NCI-H526 treated with DMSO at 0.1 percent for 48 hours (cell line): ENCODE data around the gene HACD2.
"Not testable (repeated sequence)": the region's sequence is repeated elsewhere in the genome, so short reads cannot be mapped to it uniquely, and the experiment has no call there.

Source experiments
- DNase-seq: peaks from one replicate; lab custom pipeline; 2025; lab: John Stamatoyannopoulos, UW

HACD2 gene

GRCh38 chr3:123611082-123611481 is 26.2 kb upstream of the HACD2 start:
- DNase-seq, result no peak

GRCh38 chr3:123610331-123610730 is 25.5 kb upstream of the HACD2 start:
- no peak for DNase-seq

GRCh38 chr3:123609063-123609462 is 24.2 kb upstream of the HACD2 start:
- no peak for DNase-seq

- no peak for DNase-seq
Measured at GRCh38 chr3:123608263-123608937, 23.5 kb upstream of the HACD2 start.

- DNase-seq, result no peak
Measured at GRCh38 chr3:123606527-123606926, 21.7 kb upstream of the HACD2 start.

GRCh38 chr3:123605789-123606234 is 21.0 kb upstream of the HACD2 start:
- no peak for DNase-seq

- not testable (repeated sequence) for DNase-seq
Measured at GRCh38 chr3:123603153-123603552, 18.3 kb upstream of the HACD2 start.

- DNase-seq, result no peak
Measured at GRCh38 chr3:123602325-123602724, 17.5 kb upstream of the HACD2 start.

- DNase-seq, result not testable (repeated sequence)
Measured at GRCh38 chr3:123600863-123601262, 16.0 kb upstream of the HACD2 start.

- no peak for DNase-seq
Measured at GRCh38 chr3:123597561-123597960, 12.7 kb upstream of the HACD2 start.

- no peak for DNase-seq
Measured at GRCh38 chr3:123595396-123596180, 10.7 kb upstream of the HACD2 start.

GRCh38 chr3:123593381-123593780 is 8.5 kb upstream of the HACD2 start:
- no peak for DNase-seq

GRCh38 chr3:123590685-123591450 is 6.0 kb upstream of the HACD2 start:
- no peak for DNase-seq

- DNase-seq, result no peak
Measured at GRCh38 chr3:123587401-123587800, 2.5 kb upstream of the HACD2 start.

- no peak for DNase-seq
Measured at GRCh38 chr3:123586968-123587367, 2.1 kb upstream of the HACD2 start.

GRCh38 chr3:123586131-123586530 is 1.3 kb upstream of the HACD2 start:
- peak; percentile 56 for DNase-seq

GRCh38 chr3:123584284-123584987 is 417 bp downstream of the HACD2 start:
- DNase-seq, result no peak

- DNase-seq, result no peak
Measured at GRCh38 chr3:123583561-123583960, 1.3 kb downstream of the HACD2 start.

- no peak for DNase-seq
Measured at GRCh38 chr3:123582315-123582714, 2.5 kb downstream of the HACD2 start.

GRCh38 chr3:123576122-123576521 is 8.7 kb downstream of the HACD2 start:
- DNase-seq, result no peak

GRCh38 chr3:123571973-123572365 is 12.9 kb downstream of the HACD2 start:
- DNase-seq, result no peak
